DND-41 (cell line): ENCODE measurements around the gene ASB5.
"Not testable (repeated sequence)": the region's sequence is repeated elsewhere in the genome, so short reads cannot be mapped to it uniquely, and the experiment has no call there.

Experiments used
- ATAC-seq: fragments of 200-7000 bp; cut with Tn5 transposase; 3 replicates; pipeline ENCODE4 v1.9.1; 2021; ENCODE audit warnings: low read depth; ENCODE audit not compliant: insufficient read depth
- DNase-seq: peaks from one replicate; pipeline ENCODE4 v3.0.0-alpha.2; 2020
- H2AFZ ChIP-seq: 2 replicates; pipeline ENCODE4 v1.6.0; 2012; ENCODE audit warnings: low read depth, low read length
- H3K27ac ChIP-seq: 2 replicates; pipeline ENCODE4 v1.5.1; 2012; ENCODE audit warnings: low read length, inconsistent platforms
- H3K27me3 ChIP-seq: fragments of 200-600 bp; sonication (generic); 2 replicates; pipeline ENCODE4 v1.6.0; 2012; ENCODE audit warnings: low read length, mild to moderate bottlenecking, inconsistent platforms; ENCODE audit not compliant: insufficient read depth, poor library complexity
- H3K36me3 ChIP-seq: 2 replicates; pipeline ENCODE4 v1.5.1; 2012; ENCODE audit warnings: low read length, inconsistent platforms; ENCODE audit not compliant: insufficient read depth
- H3K4me1 ChIP-seq: 2 replicates; pipeline ENCODE4 v1.5.1; 2012; ENCODE audit warnings: mild to moderate bottlenecking, low read length; ENCODE audit not compliant: insufficient read depth
- H3K4me2 ChIP-seq: 2 replicates; pipeline ENCODE4 v1.6.0; 2012; ENCODE audit warnings: mild to moderate bottlenecking, moderate library complexity, low read length, inconsistent platforms; ENCODE audit not compliant: insufficient read depth
- H3K4me3 ChIP-seq, 2 experiments: fragments of 200-600 bp in 1 of 2; shearing (Covaris generic) in 1 of 2; 2 replicates each; pipeline ENCODE4 v1.5.1; 2012 to 2016; ENCODE audit warnings: inconsistent platforms in 2 of 2, low read length in 2 of 2, mild to moderate bottlenecking in 2 of 2, low read depth in 1 of 2, moderate library complexity in 1 of 2
- H3K79me2 ChIP-seq: 2 replicates; pipeline ENCODE4 v1.6.0; 2012; ENCODE audit warnings: low read length, inconsistent platforms; ENCODE audit not compliant: insufficient read depth
- H3K9ac ChIP-seq: 2 replicates; pipeline ENCODE4 v1.6.0; 2012; ENCODE audit warnings: low read depth, mild to moderate bottlenecking, inconsistent platforms, low read length, moderate library complexity
- H3K9me3 ChIP-seq: 2 replicates; pipeline ENCODE4 v1.5.1; 2012; ENCODE audit warnings: low read length, moderate library complexity, mild to moderate bottlenecking, inconsistent platforms; ENCODE audit not compliant: insufficient read depth, severe bottlenecking
- H4K20me1 ChIP-seq: 2 replicates; pipeline ENCODE4 v1.6.0; 2012; ENCODE audit warnings: low read length; ENCODE audit not compliant: insufficient read depth
- EZH2 ChIP-seq: IDR thresholded peaks from 3 replicates; pipeline ENCODE4 v1.6.1; 2012; ENCODE audit warnings: borderline replicate concordance, low read depth, mild to moderate bottlenecking, moderate library complexity, low read length, inconsistent platforms; ENCODE audit not compliant: severe bottlenecking
- TF ChIP-seq, protein P1 (sequence below): IDR thresholded peaks from 2 replicates; pipeline ENCODE4 v1.5.1; 2012; ENCODE audit warnings: borderline replicate concordance, low read length, moderate library complexity, mild to moderate bottlenecking; ENCODE audit not compliant: poor library complexity, severe bottlenecking; ENCODE audit errors: extremely low read depth

Gene ASB5

DNA sequence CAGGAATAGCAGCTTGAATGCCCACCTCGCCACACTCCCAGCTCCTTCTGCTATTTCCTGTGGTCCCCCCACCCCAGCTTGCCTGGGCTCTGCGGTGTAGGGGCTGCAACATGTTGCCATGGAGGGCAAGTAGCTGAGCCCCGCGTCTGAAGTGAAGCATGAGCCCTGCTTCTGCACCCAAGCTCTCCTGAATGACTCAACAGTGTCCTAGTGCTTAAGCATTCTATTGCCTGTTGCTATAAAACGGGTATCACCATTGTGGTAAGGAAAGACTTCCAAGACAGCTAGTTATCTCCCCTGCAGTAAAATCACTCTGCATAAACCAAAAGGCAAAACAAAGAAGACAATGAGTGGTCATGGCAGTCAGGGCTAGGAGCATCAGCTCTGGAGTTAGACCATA is 42.3 kb downstream of the ASB5 start:
- H3K36me3 ChIP-seq: no peaks in the 10 kb centered on the region
- no peak for ATAC-seq
- DNase-seq: no peak
- no peaks in the 10 kb centered on the region for H4K20me1 ChIP-seq
- H2AFZ ChIP-seq: no peak overlapping the region
- no peak overlapping the region for H3K9ac ChIP-seq
- no peaks in the 10 kb centered on the region for H3K79me2 ChIP-seq
- TF ChIP-seq EZH2: no peak
- TF ChIP-seq, protein P1, sequence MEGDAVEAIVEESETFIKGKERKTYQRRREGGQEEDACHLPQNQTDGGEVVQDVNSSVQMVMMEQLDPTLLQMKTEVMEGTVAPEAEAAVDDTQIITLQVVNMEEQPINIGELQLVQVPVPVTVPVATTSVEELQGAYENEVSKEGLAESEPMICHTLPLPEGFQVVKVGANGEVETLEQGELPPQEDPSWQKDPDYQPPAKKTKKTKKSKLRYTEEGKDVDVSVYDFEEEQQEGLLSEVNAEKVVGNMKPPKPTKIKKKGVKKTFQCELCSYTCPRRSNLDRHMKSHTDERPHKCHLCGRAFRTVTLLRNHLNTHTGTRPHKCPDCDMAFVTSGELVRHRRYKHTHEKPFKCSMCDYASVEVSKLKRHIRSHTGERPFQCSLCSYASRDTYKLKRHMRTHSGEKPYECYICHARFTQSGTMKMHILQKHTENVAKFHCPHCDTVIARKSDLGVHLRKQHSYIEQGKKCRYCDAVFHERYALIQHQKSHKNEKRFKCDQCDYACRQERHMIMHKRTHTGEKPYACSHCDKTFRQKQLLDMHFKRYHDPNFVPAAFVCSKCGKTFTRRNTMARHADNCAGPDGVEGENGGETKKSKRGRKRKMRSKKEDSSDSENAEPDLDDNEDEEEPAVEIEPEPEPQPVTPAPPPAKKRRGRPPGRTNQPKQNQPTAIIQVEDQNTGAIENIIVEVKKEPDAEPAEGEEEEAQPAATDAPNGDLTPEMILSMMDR: no peak
- H3K4me1 ChIP-seq: no peaks in the 10 kb centered on the region
- H3K27me3 ChIP-seq: peaks cover 5% of the 10 kb centered on the region
- no peak overlapping the region for H3K27ac ChIP-seq
- no peak overlapping the region for H3K4me3 ChIP-seq
- H3K9me3 ChIP-seq: no peaks in the 10 kb centered on the region
- H3K4me2 ChIP-seq: no peak overlapping the region

DNA sequence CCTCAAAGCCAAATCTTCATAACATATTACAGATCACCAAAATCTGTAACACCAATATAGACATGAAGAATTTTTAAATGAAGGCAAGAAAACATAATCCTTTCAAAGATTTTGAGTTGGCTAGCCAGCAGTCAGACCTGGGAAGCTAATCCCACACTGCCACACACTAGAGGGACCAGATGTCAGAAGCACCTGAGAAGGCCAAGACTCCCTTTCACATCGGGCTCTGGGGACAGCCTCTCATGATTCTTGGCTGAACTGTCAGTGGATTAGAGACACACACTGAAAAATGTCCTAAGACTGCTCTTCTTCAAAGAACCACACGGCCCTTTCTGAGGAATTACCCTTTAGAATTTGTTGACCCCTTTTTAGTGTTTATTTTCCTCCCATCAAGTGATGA is 45.5 kb downstream of the ASB5 start:
- DNase-seq (no peak), ATAC-seq (no peak)
- H3K9ac ChIP-seq: no peak overlapping the region
- H3K36me3 ChIP-seq: no peaks in the 10 kb centered on the region
- no peak overlapping the region for H2AFZ ChIP-seq
- TF ChIP-seq EZH2: no peak
- TF ChIP-seq, protein P1: no peak
- H3K79me2 ChIP-seq: no peaks in the 10 kb centered on the region
- no peak overlapping the region for H3K27ac ChIP-seq
- H4K20me1 ChIP-seq: no peaks in the 10 kb centered on the region
- no peaks in the 10 kb centered on the region for H3K27me3 ChIP-seq
- no peak overlapping the region for H3K4me3 ChIP-seq
- no peaks in the 10 kb centered on the region for H3K9me3 ChIP-seq
- H3K4me1 ChIP-seq: no peaks in the 10 kb centered on the region
- no peak overlapping the region for H3K4me2 ChIP-seq

DNA sequence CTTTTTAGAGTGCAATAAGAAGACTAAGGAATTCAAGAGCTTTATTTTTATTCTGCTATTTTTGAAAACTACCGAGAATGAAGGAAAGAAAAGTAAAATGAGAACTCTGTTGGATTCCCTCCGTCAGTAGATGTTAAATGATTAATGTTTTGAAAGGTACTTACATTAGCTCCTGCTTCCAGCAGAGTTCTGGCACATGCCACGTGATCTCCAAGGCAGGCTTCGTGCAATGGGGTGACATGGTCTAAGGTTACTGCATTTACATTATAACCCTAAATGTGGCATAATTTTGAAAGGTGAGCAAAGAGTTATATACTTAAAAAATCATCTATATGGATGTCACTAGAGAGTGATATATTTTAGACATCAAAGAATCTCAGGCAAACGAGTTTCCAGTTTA is 46.9 kb downstream of the ASB5 start:
- H2AFZ ChIP-seq: no peak overlapping the region
- TF ChIP-seq EZH2: no peak
- TF ChIP-seq, protein P1: no peak
- H3K27me3 ChIP-seq: no peaks in the 10 kb centered on the region
- H3K4me3 ChIP-seq: no peak overlapping the region
- no peak overlapping the region for H3K9ac ChIP-seq
- DNase-seq (no peak), ATAC-seq (no peak)
- no peaks in the 10 kb centered on the region for H3K36me3 ChIP-seq
- H3K79me2 ChIP-seq: no peaks in the 10 kb centered on the region
- no peaks in the 10 kb centered on the region for H3K9me3 ChIP-seq
- no peaks in the 10 kb centered on the region for H4K20me1 ChIP-seq
- H3K4me2 ChIP-seq: no peak overlapping the region
- no peaks in the 10 kb centered on the region for H3K4me1 ChIP-seq
- H3K27ac ChIP-seq: no peak overlapping the region

DNA sequence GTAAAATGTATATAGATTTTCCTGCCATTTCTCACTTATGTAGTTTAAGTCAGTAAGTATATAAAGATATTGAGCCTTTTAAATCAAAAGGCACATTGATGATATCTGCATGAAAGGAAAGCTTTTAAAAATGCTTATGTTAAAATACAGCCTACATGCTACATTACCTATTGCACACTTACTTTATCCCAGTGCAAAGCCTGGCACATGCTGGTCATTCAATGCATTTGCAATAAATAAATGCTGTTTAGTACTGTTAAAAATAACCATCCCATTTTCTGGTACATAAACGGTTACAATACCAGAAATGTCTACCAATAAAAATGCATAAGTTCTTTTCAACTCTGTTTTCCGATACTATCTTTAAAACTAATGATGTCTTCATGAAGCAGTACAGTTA is 51.5 kb downstream of the ASB5 start:
- H3K9me3 ChIP-seq: no peaks in the 10 kb centered on the region
- H3K36me3 ChIP-seq: no peaks in the 10 kb centered on the region
- ATAC-seq (no peak), DNase-seq (no peak)
- H3K79me2 ChIP-seq: no peaks in the 10 kb centered on the region
- H4K20me1 ChIP-seq: no peaks in the 10 kb centered on the region
- TF ChIP-seq, protein P1: no peak
- TF ChIP-seq EZH2: no peak
- H3K4me2 ChIP-seq: no peak overlapping the region
- no peak overlapping the region for H2AFZ ChIP-seq
- H3K27me3 ChIP-seq: no peaks in the 10 kb centered on the region
- H3K4me3 ChIP-seq: no peak overlapping the region
- no peak overlapping the region for H3K9ac ChIP-seq
- H3K27ac ChIP-seq: no peak overlapping the region
- no peaks in the 10 kb centered on the region for H3K4me1 ChIP-seq

DNA sequence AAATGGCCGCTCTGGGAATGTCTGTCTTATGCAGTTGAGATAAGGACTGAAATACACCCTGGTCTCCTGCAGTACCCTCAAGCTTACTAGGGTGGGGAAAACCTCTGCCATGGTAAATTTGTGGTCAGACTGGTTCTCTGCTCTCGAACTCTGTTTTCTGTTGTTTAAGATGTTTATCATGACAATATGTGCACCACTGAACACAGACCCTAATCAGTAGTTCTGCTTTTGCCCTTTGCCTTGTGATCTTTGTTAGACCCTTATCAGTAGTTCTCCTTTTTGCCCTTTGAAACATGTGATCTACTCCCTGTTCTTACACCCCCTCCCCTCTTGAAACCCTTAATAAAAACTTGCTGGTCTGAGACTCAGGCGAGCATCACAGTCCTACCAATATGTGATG is 56.7 kb downstream of the ASB5 start:
- not testable (repeated sequence) for H3K4me2 ChIP-seq, H2AFZ ChIP-seq, H3K9me3 ChIP-seq, H3K4me3 ChIP-seq, DNase-seq, H3K9ac ChIP-seq, H3K27ac ChIP-seq, H3K4me1 ChIP-seq, H4K20me1 ChIP-seq, ATAC-seq, H3K79me2 ChIP-seq, H3K36me3 ChIP-seq, H3K27me3 ChIP-seq
